ENCODE results near the gene ANO8. TPM values are rescaled to one million over a fixed set of nuclear protein-coding genes. Genes with fewer than 3 reads are reported as not detected.

The ANO8 gene
- total and polyA plus RNA-seq, 2 of the 8 experiments (the other 6 are each of a cell fraction or from before 2014, with no cell fraction given): 9.5 to 20.7 TPM

DNA sequence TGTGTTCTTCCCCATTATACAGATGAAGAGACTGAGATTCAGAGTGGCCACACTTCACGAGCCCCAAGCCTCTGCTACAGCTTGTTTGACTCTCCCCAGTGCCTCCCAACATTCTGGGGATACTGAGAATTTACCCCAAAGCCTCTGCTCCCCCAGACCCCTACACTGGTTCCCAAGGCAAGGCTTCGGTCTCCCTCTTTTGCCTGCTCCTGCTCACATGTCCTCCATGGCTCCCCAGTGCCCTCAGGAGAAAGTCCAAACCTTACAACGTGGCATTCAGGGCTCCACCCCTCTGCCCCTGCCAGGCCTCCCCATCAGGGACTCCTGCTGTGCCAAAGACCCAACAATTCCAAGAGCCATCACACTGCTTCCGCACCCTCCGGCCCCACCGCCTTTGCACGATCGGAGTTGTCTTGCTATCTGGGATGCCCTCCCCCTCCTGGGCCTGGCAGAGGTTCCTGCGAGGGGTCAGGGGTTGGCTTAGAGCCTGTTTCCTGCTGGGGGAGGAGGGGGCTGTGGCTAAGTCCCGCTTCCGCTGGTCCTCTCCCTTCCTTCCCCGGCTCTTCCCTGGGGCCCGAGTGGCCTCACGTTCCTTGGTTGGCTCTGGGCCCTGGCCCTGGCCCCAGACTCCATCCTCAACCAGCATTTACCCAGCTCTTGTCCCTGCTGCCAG is 18.1 kb upstream of the ANO8 start:
- Histone ChIP-seq H2BK15ac (ENCODE audit: low read length) (no peak overlapping the region), H3K56ac (replicated peaks; ENCODE audit: insufficient read length, low read depth, low read length) (no peak overlapping the region), H3K23ac (ENCODE audit: insufficient read length) (no peak overlapping the region), H2BK20ac (ENCODE audit: low read length) (no peak overlapping the region; the same call in 1 of the 2 replicates), H4K20me1 (replicated peaks in 1 of 2; ENCODE audit: control insufficient read depth in 1 of 2, insufficient read depth in 2 of 2, low read length in 2 of 2) (no peaks in the 10 kb centered on the region), H3K36me3 (ENCODE audit: control insufficient read depth in 2 of 4, insufficient read depth in 4 of 4, low read length in 3 of 4) (no peaks in the 10 kb centered on the region), H3K4me2 (ENCODE audit: insufficient read depth in 1 of 2, low read depth in 2 of 2, low read length in 2 of 2) (no peak overlapping the region), H3K18ac (ENCODE audit: extremely low read depth, low read length) (no peak overlapping the region), H3K27ac (ENCODE audit: low read depth, low read length) (no peak overlapping the region), H2BK5ac (ENCODE audit: low read depth, low read length) (peak overlapping the region; percentile 18), H2AFZ (ENCODE audit: low read length) (peak overlapping the region; percentile 22), H3K4me1 (replicated peaks in 1 of 4; ENCODE audit: control insufficient read depth in 3 of 4, insufficient read depth in 4 of 4, low read length in 3 of 4) (peaks cover 0 to 4% (median 3%) of the 10 kb centered on the region in 4 experiments; a peak in 3 of 7 replicates), H3K4ac (replicated peaks; ENCODE audit: insufficient read length, low read depth, low read length) (no peak overlapping the region), H2AK5ac (ENCODE audit: low read depth, low read length) (no peak overlapping the region), H3K9ac (replicated peaks in 1 of 4; ENCODE audit: extremely low read depth in 1 of 4, low read depth in 3 of 4, low read length in 3 of 4) (no peak overlapping the region), H3K23me2 (ENCODE audit: low read depth, low read length) (no peaks in the 10 kb centered on the region), H4K5ac (ENCODE audit: insufficient read length, low read depth, low read length) (no peak overlapping the region), H3K14ac (ENCODE audit: insufficient read length) (no peak overlapping the region), H3K27me3 (replicated peaks in 1 of 4; ENCODE audit: control insufficient read depth in 3 of 4, extremely low read depth in 1 of 4, insufficient read depth in 3 of 4, low read length in 3 of 4) (no peaks in the 10 kb centered on the region), H4K91ac (replicated peaks; ENCODE audit: insufficient read length, low read length) (no peak overlapping the region), H4K8ac (ENCODE audit: extremely low read depth, insufficient read depth, low read length) (peak overlapping the region; percentile 65; the same call in 1 of the 2 replicates), H2BK12ac (ENCODE audit: low read depth, low read length) (peak overlapping the region; percentile 50; the same call in 1 of the 2 replicates), H3K79me2 (ENCODE audit: control insufficient read depth in 1 of 2, insufficient read depth in 2 of 2, low read length in 2 of 2) (no peaks in the 10 kb centered on the region), H2BK120ac (replicated peaks; ENCODE audit: low read depth, low read length) (no peak overlapping the region), H3K9me3 (ENCODE audit: insufficient read depth in 2 of 2, low read depth in 1 of 2, low read length in 1 of 2) (no peaks in the 10 kb centered on the region), H3K79me1 (ENCODE audit: low read depth, low read length) (no peaks in the 10 kb centered on the region), H3K4me3 (ENCODE audit: extremely low read depth in 1 of 4, insufficient read depth in 2 of 4, low read depth in 3 of 4, low read length in 4 of 4) (no peak overlapping the region)
- peak; percentile 92 for TF ChIP-seq KDM1A (IDR thresholded peaks at IDR 0.05; ENCODE audit: borderline replicate concordance, low read length)
- no peak for TF ChIP-seq MAFK (IDR thresholded peaks at IDR 0.05; ENCODE audit: low read depth, low read length)
- ChIA-PET CTCF (ENCODE audit: partially characterized antibody) (interaction anchor here (1.4 to 1.9 kb wide), 2 partner anchors 34 to 37 kb away, joined by 3 to 7 read pairs; no protein-coding TSS in a partner anchor), POLR2A (ENCODE audit: partially characterized antibody) (interaction anchor here (1.5 kb wide), 1 partner anchor 9 kb away, joined by 3 read pairs; no protein-coding TSS in a partner anchor)
- FAIRE-seq (no peak), DNase-seq (ENCODE audit: low read depth in 1 of 2, low spot score in 2 of 2) (no peak)
- WGBS, 2 experiments (ENCODE audit: extremely low coverage in 1 of 2, insufficient coverage in 1 of 2, insufficient read length in 1 of 2, insufficient replicate concordance in 2 of 2, low coverage in 1 of 2, low lambda C conversion rate in 2 of 2, missing lambda C conversion rate in 1 of 2): 91% methylated on average over 11 of the region's 14 CpGs; no CpG with 5 or more reads in 1 of the 2 experiments

Data from H1 (cell line).